ENCODE measurements around the gene SEZ6L. TPM values are rescaled to one million over a fixed set of nuclear protein-coding genes. Genes with fewer than 3 reads are reported as not detected.

SEZ6L gene
- total and polyA plus RNA-seq, 10 of the 15 experiments (the other 5 are each of a cell fraction or from before 2014, with no cell fraction given): not detected

DNA sequence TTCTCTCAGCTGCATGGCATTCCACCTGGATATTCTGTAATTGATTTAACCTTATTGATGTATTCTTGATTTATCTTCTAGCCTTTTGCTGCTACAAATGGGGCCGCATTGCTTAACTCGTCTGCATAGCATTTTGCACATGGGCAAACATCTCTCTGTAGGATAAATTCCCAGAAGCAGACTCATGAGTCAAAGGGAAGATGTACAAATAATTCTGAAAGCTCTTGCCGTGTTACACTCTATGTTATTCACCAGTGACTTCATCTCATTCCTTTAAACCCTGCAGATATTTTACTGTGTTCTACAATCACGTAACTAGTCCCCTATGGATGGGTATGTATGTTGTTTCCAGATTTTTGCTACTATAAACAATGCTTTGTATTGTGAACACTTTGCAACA lies 112.7 kb downstream of the SEZ6L start:
- intact Hi-C loops (cut with micrococcal nuclease; ENCODE audit: unreplicated experiment) (loop anchor here (10.0 kb wide), 1 partner anchor 63 kb away; no protein-coding TSS in a partner anchor), in situ Hi-C loops (cut with MboI) (no loop called here)
- no peaks in the 10 kb centered on the region for H3K36me3 ChIP-seq (ENCODE audit: control insufficient read depth in 2 of 2, insufficient read depth in 2 of 2, low read length in 1 of 2)
- H4K20me1 ChIP-seq (ENCODE audit: control insufficient read depth, insufficient read depth): no peaks in the 10 kb centered on the region
- ChIA-PET SMC1A (ENCODE audit: uncharacterized antibody, unreplicated experiment) (no interaction called here), POLR2A (interaction anchor here (0.7 kb wide), 1 partner anchor 1271 kb away, joined by 3 read pairs; no protein-coding TSS in a partner anchor), CTCF (no interaction called here), RAD21 (ENCODE audit: unreplicated experiment) (no interaction called here)
- no peaks in the 10 kb centered on the region for H3K4me1 ChIP-seq (ENCODE audit: control insufficient read depth, insufficient read depth, low read length)
- DNase-seq (ENCODE audit: low read depth, low spot score) (no peak), ATAC-seq (no peak), FAIRE-seq (no peak)
- no peak overlapping the region for H2AFZ ChIP-seq (ENCODE audit: control insufficient read depth, low read depth, low read length)
- 12% methylated on average over 4 of the region's 4 CpGs for WGBS (ENCODE audit: insufficient coverage, insufficient replicate concordance, low lambda C conversion rate, missing lambda C conversion rate)
- H3K4me3 ChIP-seq: no peak overlapping the region
- H3K27ac ChIP-seq (ENCODE audit: control insufficient read depth, insufficient read depth): no peak overlapping the region
- H3K9ac ChIP-seq (ENCODE audit: control insufficient read depth, insufficient read depth, low read length): no peak overlapping the region
- TF ChIP-seq SP1 (IDR thresholded peaks at IDR 0.05; ENCODE audit: low read depth, low read length) (no peak), RB1 (IDR thresholded peaks at IDR 0.05; ENCODE audit: borderline replicate concordance) (no peak), SMARCA5 (IDR thresholded peaks at IDR 0.05) (no peak), ZBTB40 (IDR thresholded peaks at IDR 0.05; ENCODE audit: borderline replicate concordance) (no peak), NFYB (IDR thresholded peaks at IDR 0.05; ENCODE audit: insufficient read depth, low read depth, low read length) (no peak), IKZF1 (conservative IDR thresholded peaks at IDR 0.05) (no peak), PML (IDR thresholded peaks at IDR 0.05; ENCODE audit: low read length) (no peak), TARDBP (IDR thresholded peaks at IDR 0.05; ENCODE audit: borderline replicate concordance) (no peak), RAD51 (IDR thresholded peaks at IDR 0.05) (no peak), EGR1 (IDR thresholded peaks at IDR 0.05; ENCODE audit: borderline replicate concordance in 1 of 2, low read depth in 2 of 2, low read length in 2 of 2) (no peak), BRCA1 (IDR thresholded peaks at IDR 0.05; ENCODE audit: low read depth, low read length) (no peak), ZNF622 (IDR thresholded peaks at IDR 0.05) (no peak), ZNF274 (IDR thresholded peaks at IDR 0.05; ENCODE audit: insufficient read depth, insufficient read length) (no peak)
- TF ChIP-seq, protein P1, sequence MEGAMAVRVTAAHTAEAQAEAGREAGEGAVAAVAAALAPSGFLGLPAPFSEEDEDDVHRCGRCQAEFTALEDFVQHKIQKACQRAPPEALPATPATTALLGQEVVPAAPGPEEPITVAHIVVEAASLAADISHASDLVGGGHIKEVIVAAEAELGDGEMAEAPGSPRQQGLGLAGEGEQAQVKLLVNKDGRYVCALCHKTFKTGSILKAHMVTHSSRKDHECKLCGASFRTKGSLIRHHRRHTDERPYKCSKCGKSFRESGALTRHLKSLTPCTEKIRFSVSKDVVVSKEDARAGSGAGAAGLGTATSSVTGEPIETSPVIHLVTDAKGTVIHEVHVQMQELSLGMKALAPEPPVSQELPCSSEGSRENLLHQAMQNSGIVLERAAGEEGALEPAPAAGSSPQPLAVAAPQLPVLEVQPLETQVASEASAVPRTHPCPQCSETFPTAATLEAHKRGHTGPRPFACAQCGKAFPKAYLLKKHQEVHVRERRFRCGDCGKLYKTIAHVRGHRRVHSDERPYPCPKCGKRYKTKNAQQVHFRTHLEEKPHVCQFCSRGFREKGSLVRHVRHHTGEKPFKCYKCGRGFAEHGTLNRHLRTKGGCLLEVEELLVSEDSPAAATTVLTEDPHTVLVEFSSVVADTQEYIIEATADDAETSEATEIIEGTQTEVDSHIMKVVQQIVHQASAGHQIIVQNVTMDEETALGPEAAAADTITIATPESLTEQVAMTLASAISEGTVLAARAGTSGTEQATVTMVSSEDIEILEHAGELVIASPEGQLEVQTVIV (IDR thresholded peaks at IDR 0.05; ENCODE audit: borderline replicate concordance, partially characterized antibody): no peak
- no peaks in the 10 kb centered on the region for H3K79me2 ChIP-seq (ENCODE audit: control insufficient read depth, insufficient read depth, low read length)
- no TSS peak for BruUV-seq (replicated peaks)
- H3K9me3 ChIP-seq (replicated peaks; ENCODE audit: control insufficient read depth, insufficient read depth, low read length): no peaks in the 10 kb centered on the region
- H3K27me3 ChIP-seq (replicated peaks in 1 of 2; ENCODE audit: control insufficient read depth in 2 of 2, insufficient read depth in 2 of 2, low read length in 1 of 2): peaks cover 0 to 3% of the 10 kb centered on the region in 2 experiments; a peak in 1 of 4 replicates
- H3K4me2 ChIP-seq (ENCODE audit: control insufficient read depth, insufficient read depth): no peak overlapping the region
